Forelimb muscle (tissue), 1 donor: ENCODE results near the gene SGMS1. TPM values are rescaled to one million over a fixed set of nuclear protein-coding genes. Genes with fewer than 3 reads are reported as not detected.
"Not testable (repeated sequence)": the region's sequence is repeated elsewhere in the genome, so short reads cannot be mapped to it uniquely, and the experiment has no call there.

Experiments used
- DNase-seq: peaks from one replicate; pipeline ENCODE4 v3.0.0-alpha.2; 2013; ENCODE audit warnings: low read depth
- polyA plus RNA-seq: library from polyadenylated mRNA; unstranded; fragments of 120-200 nt; gene quantifications from one replicate; pipeline ENCODE4 v1.2.1, GENCODE V29; 2013; ENCODE audit not compliant: insufficient read length

The SGMS1 gene
- polyA plus RNA-seq, 1 donor = 21.1 TPM

DNA sequence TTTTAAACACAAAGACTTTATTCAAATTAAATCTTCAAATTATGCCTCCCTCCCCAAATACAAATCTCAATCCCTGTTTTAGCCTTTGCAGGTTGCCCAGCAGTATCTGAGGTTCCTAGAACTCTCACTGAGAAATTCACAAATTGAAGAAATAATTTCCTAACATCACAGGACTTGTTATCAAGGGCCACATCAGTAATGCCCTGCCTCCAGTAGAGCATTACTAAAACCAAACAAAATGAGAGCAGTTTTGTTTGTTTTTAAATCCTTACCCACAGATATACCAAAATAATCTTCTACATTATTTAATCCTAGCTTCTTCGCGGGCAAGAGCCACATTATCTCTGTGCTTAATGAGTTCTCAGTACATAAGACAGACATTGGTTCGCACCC, 152.2 kb downstream of the SGMS1 start:
- DNase-seq = no peak

DNA sequence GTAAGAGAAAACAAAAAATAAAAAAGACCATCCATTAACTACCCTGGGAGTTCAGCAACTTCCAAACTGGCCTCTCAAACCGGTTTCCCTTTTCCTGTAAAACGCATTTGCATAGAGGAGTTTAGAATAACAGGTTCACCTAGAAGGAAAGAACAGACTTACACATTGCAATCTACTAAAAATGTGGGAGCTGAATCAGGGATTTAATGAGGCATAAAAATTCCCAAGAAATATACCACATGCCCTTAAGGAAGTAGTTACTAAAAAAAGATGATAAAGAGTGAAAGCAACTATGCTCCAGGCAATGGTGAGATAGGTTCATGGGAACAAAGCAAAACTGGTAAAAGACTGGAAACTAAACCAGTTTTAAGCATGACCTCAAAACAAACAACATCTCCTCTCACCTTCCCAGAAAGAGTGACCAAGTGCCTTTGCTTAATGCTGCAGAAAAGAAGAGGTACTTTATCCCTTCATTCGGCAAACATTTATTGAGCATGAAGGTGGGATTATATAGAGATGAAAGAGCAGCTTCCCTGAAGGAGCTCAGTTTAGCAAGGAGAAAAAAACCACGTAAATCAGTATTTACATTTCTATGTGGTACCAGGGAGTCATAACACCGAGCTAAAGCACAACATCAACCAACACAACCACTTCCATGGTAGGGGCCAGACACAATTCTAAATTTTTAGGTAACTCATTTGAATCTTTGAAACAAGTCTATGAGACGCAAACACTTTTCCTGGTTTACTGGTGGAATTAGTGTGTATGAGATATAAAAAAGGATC, 152.8 kb downstream of the SGMS1 start:
- no peak for DNase-seq

DNA sequence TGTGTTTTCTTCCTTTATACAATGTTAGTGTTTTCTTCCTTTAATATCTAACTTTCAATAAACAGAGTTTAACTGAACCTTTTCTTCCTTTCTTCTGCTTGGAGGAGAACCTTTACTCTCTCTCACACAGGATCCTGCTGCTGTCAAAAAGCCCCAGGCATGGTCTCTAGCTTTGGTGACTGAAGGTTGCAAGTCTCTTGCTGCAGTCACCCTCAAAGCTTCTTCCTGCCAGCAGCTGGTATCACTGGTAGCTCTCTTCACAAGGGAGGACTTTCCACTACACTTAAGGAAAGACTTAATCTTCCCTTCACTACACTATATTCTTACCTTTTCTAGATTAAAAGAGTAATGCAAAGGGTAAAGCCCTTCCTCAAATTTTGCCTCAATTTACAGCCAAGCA, 153.4 kb downstream of the SGMS1 start:
- no peak for DNase-seq

DNA sequence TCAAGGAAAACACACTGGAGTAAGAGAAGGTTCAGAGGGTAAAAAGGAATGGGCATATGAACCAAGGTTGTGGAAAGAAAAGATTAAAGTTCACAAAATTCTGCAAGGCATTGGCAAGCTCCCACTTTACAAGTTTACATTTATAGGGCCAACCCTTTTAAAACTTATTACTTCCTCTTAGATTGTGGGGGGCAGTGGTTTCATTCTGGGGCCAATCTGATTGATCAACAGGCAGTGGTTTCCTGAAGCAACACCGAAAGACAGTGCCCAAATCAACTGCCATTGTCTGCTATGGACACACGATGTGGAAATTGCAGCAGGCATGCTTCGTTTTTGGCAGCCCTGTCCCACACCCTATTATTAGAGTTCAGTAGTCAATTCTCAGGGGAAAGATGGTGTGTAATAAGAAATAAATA, 154.0 kb downstream of the SGMS1 start:
- no peak for DNase-seq

DNA sequence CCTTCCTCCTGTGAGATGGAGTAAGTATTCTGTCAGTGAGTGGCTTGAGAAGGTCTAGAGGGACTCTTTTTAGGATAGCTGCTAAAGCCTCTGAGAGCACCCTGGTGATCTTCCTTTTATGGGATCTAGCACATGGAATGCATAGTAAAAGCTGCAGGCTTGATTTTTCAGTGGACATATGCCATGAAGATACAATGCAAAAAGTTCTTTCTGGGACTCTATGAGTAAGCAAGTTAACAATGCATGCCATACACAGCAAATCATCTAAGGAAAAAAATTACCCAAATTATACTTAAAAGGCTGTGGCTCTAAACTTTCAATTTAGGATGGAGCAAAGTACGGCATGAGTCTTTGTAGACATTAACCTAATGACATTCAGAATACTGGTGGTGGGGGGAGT, 154.5 kb downstream of the SGMS1 start:
- no peak for DNase-seq

DNA sequence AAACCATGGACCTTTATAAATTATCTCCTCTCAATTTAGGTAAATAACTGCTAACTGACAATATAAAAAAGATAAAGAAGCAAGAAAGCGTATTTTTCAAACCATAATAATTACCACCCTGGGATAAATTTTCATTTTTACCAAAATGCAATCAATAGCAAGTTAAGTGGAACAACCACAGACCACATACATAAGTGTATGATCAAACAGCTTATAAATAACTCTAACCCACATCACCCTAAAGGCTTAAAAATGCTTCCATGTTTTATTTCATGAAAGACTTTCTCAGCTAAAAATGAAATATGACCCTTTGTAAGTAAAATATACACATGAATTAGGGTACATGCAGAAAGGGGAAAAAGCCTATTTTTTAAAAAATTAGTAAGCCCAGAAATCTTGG, 156.5 kb downstream of the SGMS1 start:
- no peak for DNase-seq

DNA sequence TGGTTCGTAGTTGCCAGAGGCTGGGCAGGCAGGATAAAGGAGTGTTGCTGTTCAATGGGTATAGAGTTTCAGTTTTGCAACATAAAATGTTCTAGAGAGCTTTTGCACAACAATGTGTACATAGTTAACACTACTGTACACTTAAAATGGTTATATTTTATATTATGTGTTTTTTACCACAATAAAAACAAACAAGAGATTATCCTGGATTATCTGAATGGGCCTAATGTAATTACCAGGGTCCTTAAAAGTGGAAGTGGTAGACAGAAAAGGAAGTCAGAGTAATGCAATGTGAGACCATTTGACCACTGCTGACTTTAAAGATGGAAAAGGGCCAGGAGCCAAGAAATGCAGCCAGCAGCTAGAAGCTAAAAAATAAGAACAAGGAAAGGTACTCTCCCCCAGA, 159.7 kb downstream of the SGMS1 start:
- DNase-seq = peak; percentile 20

DNA sequence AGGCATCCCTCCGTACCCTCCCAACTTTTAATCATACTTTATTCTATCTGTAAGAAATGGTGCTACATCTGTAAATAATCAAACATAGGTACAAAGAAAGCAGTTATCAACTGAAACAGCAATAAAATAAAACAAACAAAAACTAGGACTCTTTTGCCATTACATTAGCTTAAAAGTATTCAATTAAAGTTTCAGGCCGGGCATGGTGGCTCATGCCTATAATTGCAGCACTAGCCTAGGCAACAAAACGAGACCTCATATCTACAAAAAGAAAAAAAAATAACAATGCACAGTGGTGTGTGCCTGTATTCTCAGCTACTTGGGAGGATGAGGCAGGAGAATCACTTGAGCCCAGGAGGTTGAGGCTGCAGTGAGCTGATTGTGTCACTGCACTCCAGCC, 161.9 kb downstream of the SGMS1 start:
- no peak for DNase-seq

DNA sequence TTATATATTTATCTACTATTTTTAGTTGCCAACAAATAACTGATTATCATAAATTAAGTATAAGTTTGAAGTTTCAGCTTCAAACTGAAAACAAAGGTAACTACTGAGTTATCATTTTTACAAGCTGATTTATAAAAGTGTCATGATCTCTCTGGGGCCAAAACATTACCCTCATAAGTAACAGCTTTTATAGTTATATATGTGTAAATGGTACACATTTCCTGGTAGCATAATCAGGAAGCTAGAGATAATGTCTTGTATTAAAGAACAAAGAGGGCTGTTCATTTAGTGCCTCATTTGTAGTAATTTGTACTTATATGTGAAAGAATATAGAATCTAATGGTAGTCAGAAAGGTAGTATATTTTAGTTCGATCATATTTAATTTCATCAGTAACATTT, 162.6 kb downstream of the SGMS1 start:
- no peak for DNase-seq

DNA sequence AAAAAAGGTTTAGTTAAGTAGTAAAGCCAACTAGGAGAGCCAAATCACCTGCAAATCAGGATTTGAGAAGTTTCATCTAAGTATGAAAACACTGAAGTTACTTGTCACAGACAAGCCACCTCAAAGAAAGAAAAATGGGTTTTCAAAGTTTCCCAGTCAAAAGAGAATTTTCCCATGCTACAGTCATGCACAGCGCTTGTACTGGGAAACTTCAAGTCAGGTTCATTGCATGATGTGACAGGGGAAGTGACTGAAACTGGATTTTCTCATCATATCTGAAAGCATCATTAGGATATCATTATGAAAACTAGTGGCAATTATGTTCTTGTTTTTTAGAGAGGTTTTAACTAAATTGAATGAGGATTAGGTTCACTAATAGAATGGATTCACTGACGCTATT, 167.0 kb downstream of the SGMS1 start:
- DNase-seq = no peak

DNA sequence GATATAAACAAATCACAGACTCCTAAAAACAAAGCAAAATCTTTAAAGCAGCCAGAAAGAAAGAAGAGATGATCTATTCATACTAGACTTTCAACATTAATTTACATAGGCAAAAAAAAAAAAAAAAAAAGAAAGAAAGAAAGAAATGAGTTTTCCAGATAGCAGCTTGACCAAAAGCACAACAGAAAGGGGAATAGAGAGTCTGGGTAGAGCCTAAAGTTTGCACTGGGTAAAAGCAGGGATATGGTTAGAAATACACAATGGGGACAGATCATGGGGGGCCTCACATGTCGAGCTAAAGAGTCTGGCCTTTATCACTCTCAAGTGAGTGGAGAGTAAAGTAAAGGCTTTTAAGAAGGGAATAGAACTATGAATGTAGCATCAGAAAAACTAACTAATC, 169.8 kb downstream of the SGMS1 start:
- no peak for DNase-seq

DNA sequence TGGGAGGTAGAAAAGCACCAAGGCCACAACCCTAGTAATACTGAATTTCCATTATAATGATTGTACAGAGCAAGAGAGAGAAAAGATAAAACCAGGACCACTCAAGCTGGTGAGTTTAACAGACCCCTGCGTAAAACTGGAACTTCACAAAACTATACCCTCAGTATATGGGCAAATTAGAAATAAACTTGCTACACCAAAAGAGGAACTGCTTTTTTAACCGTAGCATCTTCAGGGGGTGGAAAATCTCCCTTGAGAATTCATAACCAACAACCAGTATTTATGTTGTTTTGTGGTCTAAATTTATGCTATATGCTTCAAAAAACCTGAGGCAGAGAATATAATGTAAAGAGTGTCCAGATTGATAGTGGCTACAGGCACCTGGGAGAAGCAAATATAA, 171.2 kb downstream of the SGMS1 start:
- no peak for DNase-seq

DNA sequence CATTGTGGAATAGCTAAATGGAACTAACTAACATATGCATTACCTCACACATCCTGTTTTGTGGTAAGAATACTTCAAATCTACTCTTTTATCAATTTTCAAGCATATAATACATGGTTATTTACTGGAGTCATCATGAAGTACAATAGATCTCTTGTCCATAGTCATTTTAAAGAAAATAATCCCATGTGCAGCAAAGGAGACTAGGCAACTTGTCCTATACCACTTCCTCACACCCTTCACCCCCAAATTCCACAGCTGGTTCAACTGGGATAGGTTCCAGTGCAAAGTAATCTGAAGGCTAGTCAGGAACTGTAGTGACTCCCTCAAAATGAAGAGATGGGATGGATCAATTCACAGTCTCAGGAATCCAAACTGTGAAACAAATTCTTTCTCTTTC, 176.1 kb downstream of the SGMS1 start:
- no peak for DNase-seq

DNA sequence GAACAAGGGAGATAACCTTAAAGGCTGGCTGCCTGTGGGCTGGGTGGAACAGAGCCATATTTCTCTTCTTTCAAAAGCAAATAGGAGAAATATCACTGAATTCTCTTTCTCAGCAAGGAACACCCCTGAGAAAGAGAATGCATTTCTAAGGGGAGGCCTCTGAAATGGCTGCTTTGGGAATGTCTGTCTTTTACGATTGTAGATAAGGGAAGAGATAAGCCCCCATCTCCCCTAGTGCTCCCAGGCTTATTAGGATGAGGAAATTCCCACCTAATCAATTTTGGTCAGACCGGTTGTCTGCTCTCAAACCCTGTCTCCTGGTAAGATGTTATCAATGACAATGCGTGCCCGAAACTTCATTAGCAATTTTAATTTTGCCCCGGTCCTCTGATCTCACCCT, 178.0 kb downstream of the SGMS1 start:
- not testable (repeated sequence) for DNase-seq

DNA sequence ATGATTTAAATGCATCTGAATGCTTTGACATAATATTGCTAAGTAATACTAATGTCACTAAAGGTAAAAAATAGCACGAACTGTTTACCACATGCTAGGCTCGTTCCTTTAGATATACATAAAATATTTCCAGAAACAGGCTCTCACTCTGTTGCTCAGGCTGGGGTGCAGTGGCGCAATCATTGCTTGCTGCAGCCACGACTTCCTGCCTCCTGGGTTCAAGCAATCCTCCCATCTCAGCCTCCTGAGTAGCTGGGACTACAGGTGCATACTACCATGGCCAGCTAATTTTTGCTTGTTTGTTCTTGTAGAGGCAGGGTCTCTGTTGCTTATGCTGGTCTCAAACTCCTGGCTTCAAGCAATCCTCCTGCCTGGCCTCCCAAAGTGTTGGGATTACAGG, 183.3 kb downstream of the SGMS1 start:
- no peak for DNase-seq

DNA sequence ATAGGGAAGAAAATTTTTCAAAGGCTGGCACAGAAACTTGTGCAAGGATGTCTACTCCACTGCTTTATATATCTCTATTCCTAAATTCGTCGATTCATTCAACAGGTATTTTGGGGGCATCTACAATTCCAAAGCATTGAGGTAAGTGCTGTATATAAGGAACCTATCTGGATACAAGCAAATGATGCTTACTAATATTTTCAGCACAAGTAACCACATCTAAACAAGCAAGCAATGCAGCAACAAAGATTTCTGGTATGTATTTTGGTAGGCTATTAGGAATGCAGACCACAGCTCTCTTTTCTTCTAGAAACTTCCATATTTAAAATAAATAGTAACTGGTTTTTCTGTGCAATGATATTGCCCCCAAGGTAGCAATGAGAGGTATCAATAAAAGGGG, 183.9 kb downstream of the SGMS1 start:
- no peak for DNase-seq

DNA sequence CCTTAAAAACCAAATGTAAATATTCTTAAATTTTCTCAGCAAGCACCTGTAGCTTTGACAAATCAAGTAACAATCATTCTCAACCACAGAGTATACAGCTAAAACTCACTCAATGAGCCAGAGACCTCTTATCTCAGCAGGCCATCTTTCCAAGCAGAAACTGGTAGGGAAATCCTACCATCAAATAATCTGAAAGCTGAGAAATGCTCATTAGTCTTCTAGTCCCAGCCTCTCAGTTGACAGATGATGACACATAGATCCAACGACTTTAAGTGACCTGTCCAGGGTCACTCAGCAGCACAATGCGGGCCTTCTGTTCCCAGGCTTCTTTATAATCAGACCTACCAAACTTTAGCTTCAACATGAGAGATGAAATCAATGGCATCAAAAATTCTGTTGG, 184.6 kb downstream of the SGMS1 start:
- no peak for DNase-seq

DNA sequence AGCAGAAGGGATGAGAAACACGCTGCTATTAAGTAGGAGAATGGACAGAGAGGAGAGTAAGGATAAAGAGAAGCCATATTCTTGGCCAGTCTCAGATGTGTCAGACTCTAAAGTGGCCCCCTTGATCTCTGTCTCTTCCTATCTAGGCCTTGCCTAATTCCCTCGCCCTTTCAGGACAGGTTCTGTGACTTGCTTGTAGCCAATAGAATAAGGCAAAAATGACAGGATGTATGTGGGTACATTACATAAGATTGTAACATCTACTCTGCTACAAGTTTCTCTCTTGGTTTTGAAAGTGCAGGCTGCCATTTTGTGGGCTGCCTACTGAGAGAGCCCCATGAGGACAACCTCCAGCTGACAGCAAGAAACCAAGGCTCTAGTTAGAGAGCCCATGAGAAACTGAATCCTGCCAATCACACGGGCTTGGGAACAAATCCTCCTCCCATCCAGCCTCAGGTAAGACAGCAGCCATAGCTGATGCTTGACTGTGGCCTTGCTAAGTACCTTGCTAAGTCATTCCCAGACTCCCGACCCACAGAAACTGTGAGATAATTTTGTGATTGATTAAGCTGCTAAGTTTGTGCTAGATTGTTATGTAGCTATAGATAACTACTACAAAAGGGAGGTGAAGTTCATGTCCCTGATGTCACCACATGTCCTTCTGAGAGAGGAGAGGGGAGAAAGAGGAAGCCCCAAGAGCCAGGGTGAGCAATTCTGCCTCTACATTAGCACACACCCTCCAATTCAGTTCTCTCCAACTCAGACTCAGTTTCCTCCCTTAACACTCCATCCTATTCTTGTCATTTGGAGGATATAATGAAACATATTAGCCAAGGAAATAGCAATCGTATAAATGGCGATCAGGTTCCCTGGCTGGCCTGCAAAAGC, 185.5 kb downstream of the SGMS1 start:
- DNase-seq = no peak

DNA sequence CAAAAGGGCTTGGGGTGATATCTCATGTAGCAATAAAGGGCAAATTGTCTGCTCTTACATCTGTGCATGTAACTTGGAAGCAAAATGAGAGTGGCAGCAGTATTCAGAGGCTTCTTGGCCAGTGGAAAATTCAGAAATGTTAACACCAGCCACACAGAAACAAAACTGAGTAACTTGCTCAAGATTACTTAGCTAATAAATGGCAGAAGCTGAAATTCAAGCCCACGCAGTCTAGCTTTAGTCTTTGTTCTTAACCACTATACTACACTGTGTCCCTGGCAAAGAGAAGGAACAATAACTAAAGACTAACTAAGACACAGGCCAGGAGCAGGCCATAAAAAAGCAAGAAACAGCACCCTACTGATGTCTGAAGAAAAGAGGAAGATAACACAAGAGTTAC, 186.5 kb downstream of the SGMS1 start:
- DNase-seq = no peak

DNA sequence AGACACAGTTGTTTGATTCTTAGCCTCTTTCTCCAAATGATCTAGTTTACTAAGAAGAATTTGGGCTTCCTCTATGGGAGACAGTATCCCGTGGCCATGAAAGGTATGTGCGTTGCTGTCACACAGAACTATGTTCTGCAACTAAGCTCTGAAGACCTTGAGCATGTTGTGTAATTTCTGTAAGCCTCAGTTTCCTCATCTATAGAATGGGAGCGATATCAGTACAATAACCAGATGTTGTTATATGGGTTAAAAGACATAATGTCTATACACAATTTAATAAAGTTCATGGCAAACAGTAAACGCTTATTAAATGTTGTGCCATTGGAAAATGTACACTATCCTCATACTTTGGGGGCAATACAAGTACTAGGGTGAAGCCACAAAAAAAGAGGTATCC, 187.0 kb downstream of the SGMS1 start:
- DNase-seq = no peak

DNA sequence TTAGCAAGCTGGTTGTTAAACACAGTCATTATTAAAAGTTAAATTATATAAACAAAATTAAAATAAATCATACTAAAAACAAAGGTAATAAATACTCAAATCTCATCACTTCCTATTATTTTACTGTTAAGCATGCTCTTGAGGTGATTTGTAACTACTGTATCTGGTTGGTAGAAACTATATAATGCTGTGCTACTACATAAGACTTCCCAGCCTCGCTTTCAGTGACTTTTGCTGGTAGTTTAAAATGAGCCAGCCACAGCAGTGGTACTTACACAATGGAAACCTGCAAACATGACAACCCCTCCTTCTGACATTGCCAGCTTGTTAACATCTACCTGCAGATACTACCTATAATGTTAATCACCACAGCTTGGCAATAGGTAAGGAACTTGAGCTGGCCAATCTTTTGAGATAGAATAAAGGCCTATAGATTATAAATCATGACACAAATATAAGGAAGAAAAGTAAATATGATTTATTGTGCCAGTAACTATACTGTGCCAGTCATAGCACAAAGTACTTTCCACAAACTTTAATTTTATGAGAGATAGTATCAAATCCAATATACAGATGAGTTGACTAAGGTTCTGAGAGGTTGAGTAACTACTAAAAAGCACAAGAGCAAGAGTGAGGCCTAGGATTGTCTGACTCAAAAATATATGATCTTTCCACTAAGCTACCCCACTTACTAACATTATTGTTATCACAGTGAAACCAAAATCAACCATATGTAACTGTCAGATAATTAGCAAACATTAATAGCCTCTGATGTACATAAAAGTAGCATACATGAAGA, 191.3 kb downstream of the SGMS1 start:
- no peak for DNase-seq

DNA sequence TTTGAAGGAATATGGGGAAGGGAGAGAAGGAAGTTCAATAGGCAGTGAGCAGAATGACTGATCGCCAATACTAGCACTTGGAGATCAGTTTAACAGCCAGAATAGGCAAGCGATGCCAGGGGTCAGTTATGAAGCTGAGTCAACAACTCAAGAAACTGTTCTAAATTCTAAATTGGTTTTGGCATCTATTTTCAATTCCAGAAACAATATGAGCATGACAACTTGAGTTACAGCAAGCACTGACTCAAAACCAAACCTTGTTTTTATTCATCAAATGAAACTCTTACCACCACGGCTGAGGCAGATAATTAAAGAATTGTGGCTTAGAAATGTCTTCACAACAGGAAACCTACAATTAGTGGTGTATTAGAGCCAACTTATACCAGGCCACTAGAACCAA, 192.0 kb downstream of the SGMS1 start:
- DNase-seq = no peak
